Heart left ventricle (tissue), 16 donors: ENCODE results near the gene DYNLT5. TPM values are rescaled to one million over a fixed set of nuclear protein-coding genes. Genes with fewer than 3 reads are reported as not detected.
A peak's percentile ranks its signal among the peaks of the same experiment; 100 is the strongest.
"Not testable (repeated sequence)": the region's sequence is repeated elsewhere in the genome, so short reads cannot be mapped to it uniquely, and the experiment has no call there.

Experiments
- ATAC-seq, 4 donors: fragments of 200-7000 bp; cut with Tn5 transposase; one replicate each; pipeline ENCODE4 v1.9.1; 2020 to 2022; ENCODE audit warnings: moderate library complexity in 4 of 4, mild to moderate bottlenecking in 3 of 4, moderate number of reproducible peaks in 1 of 4
- DNase-seq, 5 donors: peaks; one replicate each; pipeline ENCODE4 v3.0.0-alpha.2; 2020
- H3K27ac ChIP-seq, 12 donors: fragments of 200-600 bp; sonication (generic) in 4 of 12; one replicate each; pipeline versions ENCODE4 v1.5.0 to v1.8.0; 2016 to 2022; ENCODE audit warnings: mild to moderate bottlenecking in 2 of 12
- H3K27me3 ChIP-seq, 9 donors: fragments of 200-600 bp; sonication (generic) in 2 of 9; one replicate each; pipeline versions ENCODE4 v1.5.1 to v1.8.0; 2016 to 2022; ENCODE audit warnings: mild to moderate bottlenecking in 3 of 9
- H3K36me3 ChIP-seq, 9 donors: fragments of 200-600 bp; sonication (generic) in 2 of 9; one replicate each; pipeline versions ENCODE4 v1.5.0 to v1.8.0; 2018 to 2022; ENCODE audit warnings: mild to moderate bottlenecking in 2 of 9
- H3K4me1 ChIP-seq, 12 donors: fragments of 200-600 bp; sonication (generic) in 4 of 12; one replicate each; pipeline versions ENCODE4 v1.5.0 to v1.8.0; 2016 to 2022; ENCODE audit warnings: mild to moderate bottlenecking in 3 of 12
- H3K4me3 ChIP-seq, 12 donors: fragments of 200-600 bp; sonication (generic) in 4 of 12; one replicate each; pipeline versions ENCODE4 v1.5.0 to v1.8.0; 2017 to 2022; ENCODE audit warnings: mild to moderate bottlenecking in 9 of 12, moderate library complexity in 4 of 12
- H3K9me3 ChIP-seq, 12 donors: fragments of 200-600 bp; sonication (generic) in 4 of 12; one replicate each; pipeline versions ENCODE4 v1.5.0 to v1.8.0; 2016 to 2022; ENCODE audit warnings: mild to moderate bottlenecking in 1 of 12
- CTCF ChIP-seq, 12 donors: fragments of 200-600 bp; sonication (generic) in 4 of 12; IDR thresholded peaks; one replicate each; pipeline versions ENCODE4 v1.5.0 to v1.8.0; 2018 to 2022; ENCODE audit warnings: antibody characterized with exemption in 12 of 12, mild to moderate bottlenecking in 5 of 12
- POLR2A ChIP-seq, 2 donors: fragments of 450-650 bp; IDR thresholded peaks; one replicate each; pipeline ENCODE4 v1.6.1; 2017; ENCODE audit warnings: antibody characterized with exemption in 2 of 2, mild to moderate bottlenecking in 2 of 2, moderate library complexity in 2 of 2
- WGBS, 4 donors: extraction: QIAGEN DNeasy Blood & Tissue Kit in 2 of 4; methylation state at CpG; one replicate each; pipeline versions ENCODE4 v1.1.5 to v1.1.7; 2013 to 2018; 5-methylcytosine and 5-hydroxymethylcytosine counted together
- intact Hi-C, 10 donors: fragments of 100-400 bp; cut with DNase I; formaldehyde crosslinking; loops; one replicate each; pipeline versions ENCODE4 v1.11.1 to v1.14.2; 2022
- polyA plus RNA-seq, 2 donors: library from polyadenylated mRNA; stranded (reverse); fragments of 200-250 nt; gene quantifications; one replicate each; pipeline ENCODE4 v1.2.3, GENCODE V29; 2013
- total RNA-seq, 9 donors: library from RNA; depleted of rRNA in 2 of 9; stranded (reverse); fragments of >200 nt in 2 of 9; fragmentation: NEBNext Ultra II Directional in 3 of 9; extraction: Animal tissue kit (Norgen Biotek cat#: 25700) in 3 of 9; gene quantifications; one replicate each; pipeline versions ENCODE4 v1.1.0 to v1.2.4, GENCODE V29; 2016 to 2023
- donor health status: ischemic (EF 13 %, LVEDD 7.1; RV severe dilation, severe dysfunction).
- donor health status: healthy with polysubstance abuse.
- donor health status: DM: no; HTN: yes; CAD: no.
- donor health status: DM: no; HTN: no; CAD: no.
- donor health status: ischemic (EF 25% LVEDD 6.9; RV normal size, moderate dysfunction).
- donor health status: ischemic (EF 25% LVEDD 5.7; RV mildly dilated, moderate dysfunction).
- donor health status: healthy.
- donor health status: DM: yes; HTN: yes; CAD: no.
- donor health status: ischemic (EF 35%, LVEDD 5.7; RV mildly dilated, moderate dysfunction).
- donor health status: nonischemic (EF 11% LVEDD 7.7; RV severe dilation, severe dysfunction).
- donor health status: DM: yes; HTN: yes; CAD: no.
- donor health status: PGD.
- donor health status: ischemic (EF 29% LVEDD 5.4; RV normal size, mild dysfunction).
- donor health status: nonischemic (EF 23%, LVEDD 6.1; RV moderate dilation, normal function).

The DYNLT5 gene
- total and polyA plus RNA-seq, 11 donors: 0.48 to 7.3 (median 1.8) TPM

GRCh38 chr1:66712839-66713238 lies 39.4 kb upstream of the DYNLT5 start:
- Histone ChIP-seq H3K27ac (no peak overlapping the region), H3K27me3 (no peaks in the 10 kb centered on the region), H3K4me3 (no peak overlapping the region), H3K9me3 (no peaks in the 10 kb centered on the region), H3K4me1 (no peaks in the 10 kb centered on the region), H3K36me3 (no peaks in the 10 kb centered on the region)
- TF ChIP-seq POLR2A (IDR thresholded peaks at IDR 0.05) (no peak), CTCF (IDR thresholded peaks at IDR 0.05) (no peak)
- no peak for DNase-seq
- intact Hi-C loops: no loop called here
- 57 to 68% (median 66%) methylated on average over 2 of the region's 2 CpGs for WGBS, 4 donors
- ATAC-seq: no peak

GRCh38 chr1:66723985-66724384 lies 28.3 kb upstream of the DYNLT5 start:
- peaks cover 0 to 38% (median 0%) of the 10 kb centered on the region in 9 donors for H3K36me3 ChIP-seq
- ATAC-seq (no peak), DNase-seq (no peak)
- no peaks in the 10 kb centered on the region for H3K27me3 ChIP-seq
- intact Hi-C loops: loop anchor here in 4 of 10 donors (5.0 to 10.0 kb wide), 5 partner anchors 199 to 279 kb away; no protein-coding TSS in a partner anchor
- peaks cover 0 to 12% (median 2%) of the 10 kb centered on the region in 12 donors for H3K4me1 ChIP-seq
- TF ChIP-seq POLR2A (IDR thresholded peaks at IDR 0.05): no peak
- no peak overlapping the region for H3K4me3 ChIP-seq
- no peaks in the 10 kb centered on the region for H3K9me3 ChIP-seq
- no peak overlapping the region for H3K27ac ChIP-seq

- H3K9me3 ChIP-seq: no peaks in the 10 kb centered on the region
- H3K4me1 ChIP-seq: peaks cover 0 to 14% (median 2%) of the 10 kb centered on the region in 12 donors
- H3K36me3 ChIP-seq: peaks cover 0 to 25% (median 0%) of the 10 kb centered on the region in 9 donors
- H3K4me3 ChIP-seq: no peak overlapping the region
- no peaks in the 10 kb centered on the region for H3K27me3 ChIP-seq
- WGBS, 4 donors: 28 to 33% (median 32%) methylated on average over 9 of the region's 9 CpGs
- ATAC-seq (peak; percentile 58 to 85 (median 80)), DNase-seq (peak in 4 of 5 donors; percentile 26 to 43 (median 40))
- TF ChIP-seq CTCF (IDR thresholded peaks at IDR 0.05): peak; percentile 91 to 99 (median 96)
- TF ChIP-seq POLR2A (IDR thresholded peaks at IDR 0.05): no peak
- H3K27ac ChIP-seq: no peak overlapping the region
- intact Hi-C loops: loop anchor here in 9 of 10 donors (2.0 to 10.0 kb wide), 8 partner anchors 194 to 474 kb away; partner anchors contain the start of gene SGIP1 (in 1 of the 9)
These were observed 26.2 kb upstream of the DYNLT5 start for GRCh38 chr1:66725885-66726665.

GRCh38 chr1:66728021-66728420 lies 24.2 kb upstream of the DYNLT5 start:
- 68 to 78% (median 74%) methylated on average over 2 of the region's 2 CpGs for WGBS, 4 donors
- Histone ChIP-seq H3K4me3 (no peak overlapping the region), H3K27ac (peak overlapping the region in 1 of 12 donors; percentile 9), H3K4me1 (peaks cover 0 to 24% (median 2%) of the 10 kb centered on the region in 12 donors), H3K36me3 (peaks cover 0 to 16% (median 0%) of the 10 kb centered on the region in 9 donors), H3K27me3 (no peaks in the 10 kb centered on the region), H3K9me3 (no peaks in the 10 kb centered on the region)
- DNase-seq (no peak), ATAC-seq (no peak)
- TF ChIP-seq POLR2A (IDR thresholded peaks at IDR 0.05) (no peak), CTCF (IDR thresholded peaks at IDR 0.05) (no peak)
- intact Hi-C loops: loop anchor here in 9 of 10 donors (5.0 to 10.0 kb wide), 7 partner anchors 196 to 476 kb away; partner anchors contain the start of gene SGIP1 (in 1 of the 9)

GRCh38 chr1:66728716-66729115 lies 23.5 kb upstream of the DYNLT5 start:
- Histone ChIP-seq H3K27ac (peak overlapping the region in 3 of 12 donors; percentile 9 to 21 (median 15)), H3K36me3 (peaks cover 0 to 11% (median 0%) of the 10 kb centered on the region in 9 donors), H3K4me1 (peaks cover 0 to 31% (median 2%) of the 10 kb centered on the region in 12 donors)
- intact Hi-C loops: loop anchor here in 9 of 10 donors (1.0 to 10.0 kb wide), 8 partner anchors 24 to 476 kb away; partner anchors contain the start of genes DYNLT5 (in 1 of the 9) and SGIP1 (in 1 of the 9)
- not testable (repeated sequence) for H3K4me3 ChIP-seq, ATAC-seq, H3K27me3 ChIP-seq, DNase-seq, H3K9me3 ChIP-seq
